Measurements from ENCODE around the gene IER3. TPM values are rescaled to one million over a fixed set of nuclear protein-coding genes. Genes with fewer than 3 reads are reported as not detected.
A peak's percentile ranks its signal among the peaks of the same experiment; 100 is the strongest.

The IER3 gene
- total and polyA plus RNA-seq, 2 of the 13 experiments (the other 11 are each of a cell fraction or from before 2014, with no cell fraction given): 51.1 to 131 TPM

- 0 out of 2 replicates have a peak, but pooled peaks have one; percentile 32 for TF ChIP-seq NRL (CRISPR knock-in tag; IDR thresholded peaks at IDR 0.05; ENCODE audit: borderline replicate concordance)
- TF ChIP-seq ZNF776 (CRISPR knock-in tag; IDR thresholded peaks at IDR 0.05): no peak
- TF ChIP-seq MAF1 (CRISPR knock-in tag; IDR thresholded peaks at IDR 0.05; ENCODE audit: borderline replicate concordance): no peak
- TF ChIP-seq SYNCRIP (IDR thresholded peaks at IDR 0.05; ENCODE audit: insufficient read depth, low read depth, low read length): no peak
- 0 out of 2 replicates have a peak, but pooled peaks have one; percentile 48 for TF ChIP-seq CHD4 (IDR thresholded peaks at IDR 0.05; ENCODE audit: borderline replicate concordance, low read length)
- no peak for TF ChIP-seq ZNF343 (CRISPR knock-in tag; IDR thresholded peaks at IDR 0.05)
- TF ChIP-seq SNAPC2 (CRISPR knock-in tag; IDR thresholded peaks at IDR 0.05): no peak; the same call in 1 of the 2 replicates
- TF ChIP-seq RFX1 (IDR thresholded peaks at IDR 0.05): no peak
- no peak; the same call in none of the 2 replicates for TF ChIP-seq FOXC1 (CRISPR knock-in tag; IDR thresholded peaks at IDR 0.05; ENCODE audit: borderline replicate concordance)
- TF ChIP-seq TMF1 (CRISPR knock-in tag; IDR thresholded peaks at IDR 0.05; ENCODE audit: low read depth): no peak
- TF ChIP-seq ZMAT3 (CRISPR knock-in tag; conservative IDR thresholded peaks at IDR 0.05): no peak; the same call in 1 of the 2 replicates
- 0 out of 2 replicates have a peak, but pooled peaks have one; percentile 10 for TF ChIP-seq GABPA (IDR thresholded peaks at IDR 0.05; ENCODE audit: low read depth, low read length)
- peak; percentile 31 for TF ChIP-seq GABPA (CRISPR knock-in tag; IDR thresholded peaks at IDR 0.05; ENCODE audit: low read depth)
- no peak for TF ChIP-seq ZNF569 (CRISPR knock-in tag; IDR thresholded peaks at IDR 0.05; ENCODE audit: borderline replicate concordance)
- peak; percentile 73 for TF ChIP-seq GZF1 (CRISPR knock-in tag; IDR thresholded peaks at IDR 0.05)
- no peak; the same call in 1 of the 2 replicates for TF ChIP-seq ZSCAN12 (CRISPR knock-in tag; IDR thresholded peaks at IDR 0.05)
- TF ChIP-seq CHD2 (IDR thresholded peaks at IDR 0.05; ENCODE audit: low read depth, low read length): peak; percentile 34; the same call in 1 of the 2 replicates
- TF ChIP-seq, protein P1, sequence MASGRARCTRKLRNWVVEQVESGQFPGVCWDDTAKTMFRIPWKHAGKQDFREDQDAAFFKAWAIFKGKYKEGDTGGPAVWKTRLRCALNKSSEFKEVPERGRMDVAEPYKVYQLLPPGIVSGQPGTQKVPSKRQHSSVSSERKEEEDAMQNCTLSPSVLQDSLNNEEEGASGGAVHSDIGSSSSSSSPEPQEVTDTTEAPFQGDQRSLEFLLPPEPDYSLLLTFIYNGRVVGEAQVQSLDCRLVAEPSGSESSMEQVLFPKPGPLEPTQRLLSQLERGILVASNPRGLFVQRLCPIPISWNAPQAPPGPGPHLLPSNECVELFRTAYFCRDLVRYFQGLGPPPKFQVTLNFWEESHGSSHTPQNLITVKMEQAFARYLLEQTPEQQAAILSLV (CRISPR knock-in tag; IDR thresholded peaks at IDR 0.05; ENCODE audit: borderline replicate concordance): no peak
- no peak for TF ChIP-seq ONECUT2 (CRISPR knock-in tag; IDR thresholded peaks at IDR 0.05)
- TF ChIP-seq CAMTA2 (CRISPR knock-in tag; IDR thresholded peaks at IDR 0.05; ENCODE audit: borderline replicate concordance): no peak
- TF ChIP-seq, protein P2, sequence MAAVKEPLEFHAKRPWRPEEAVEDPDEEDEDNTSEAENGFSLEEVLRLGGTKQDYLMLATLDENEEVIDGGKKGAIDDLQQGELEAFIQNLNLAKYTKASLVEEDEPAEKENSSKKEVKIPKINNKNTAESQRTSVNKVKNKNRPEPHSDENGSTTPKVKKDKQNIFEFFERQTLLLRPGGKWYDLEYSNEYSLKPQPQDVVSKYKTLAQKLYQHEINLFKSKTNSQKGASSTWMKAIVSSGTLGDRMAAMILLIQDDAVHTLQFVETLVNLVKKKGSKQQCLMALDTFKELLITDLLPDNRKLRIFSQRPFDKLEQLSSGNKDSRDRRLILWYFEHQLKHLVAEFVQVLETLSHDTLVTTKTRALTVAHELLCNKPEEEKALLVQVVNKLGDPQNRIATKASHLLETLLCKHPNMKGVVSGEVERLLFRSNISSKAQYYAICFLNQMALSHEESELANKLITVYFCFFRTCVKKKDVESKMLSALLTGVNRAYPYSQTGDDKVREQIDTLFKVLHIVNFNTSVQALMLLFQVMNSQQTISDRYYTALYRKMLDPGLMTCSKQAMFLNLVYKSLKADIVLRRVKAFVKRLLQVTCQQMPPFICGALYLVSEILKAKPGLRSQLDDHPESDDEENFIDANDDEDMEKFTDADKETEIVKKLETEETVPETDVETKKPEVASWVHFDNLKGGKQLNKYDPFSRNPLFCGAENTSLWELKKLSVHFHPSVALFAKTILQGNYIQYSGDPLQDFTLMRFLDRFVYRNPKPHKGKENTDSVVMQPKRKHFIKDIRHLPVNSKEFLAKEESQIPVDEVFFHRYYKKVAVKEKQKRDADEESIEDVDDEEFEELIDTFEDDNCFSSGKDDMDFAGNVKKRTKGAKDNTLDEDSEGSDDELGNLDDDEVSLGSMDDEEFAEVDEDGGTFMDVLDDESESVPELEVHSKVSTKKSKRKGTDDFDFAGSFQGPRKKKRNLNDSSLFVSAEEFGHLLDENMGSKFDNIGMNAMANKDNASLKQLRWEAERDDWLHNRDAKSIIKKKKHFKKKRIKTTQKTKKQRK (IDR thresholded peaks at IDR 0.05; ENCODE audit: low read length): no peak
- TF ChIP-seq, protein P3, sequence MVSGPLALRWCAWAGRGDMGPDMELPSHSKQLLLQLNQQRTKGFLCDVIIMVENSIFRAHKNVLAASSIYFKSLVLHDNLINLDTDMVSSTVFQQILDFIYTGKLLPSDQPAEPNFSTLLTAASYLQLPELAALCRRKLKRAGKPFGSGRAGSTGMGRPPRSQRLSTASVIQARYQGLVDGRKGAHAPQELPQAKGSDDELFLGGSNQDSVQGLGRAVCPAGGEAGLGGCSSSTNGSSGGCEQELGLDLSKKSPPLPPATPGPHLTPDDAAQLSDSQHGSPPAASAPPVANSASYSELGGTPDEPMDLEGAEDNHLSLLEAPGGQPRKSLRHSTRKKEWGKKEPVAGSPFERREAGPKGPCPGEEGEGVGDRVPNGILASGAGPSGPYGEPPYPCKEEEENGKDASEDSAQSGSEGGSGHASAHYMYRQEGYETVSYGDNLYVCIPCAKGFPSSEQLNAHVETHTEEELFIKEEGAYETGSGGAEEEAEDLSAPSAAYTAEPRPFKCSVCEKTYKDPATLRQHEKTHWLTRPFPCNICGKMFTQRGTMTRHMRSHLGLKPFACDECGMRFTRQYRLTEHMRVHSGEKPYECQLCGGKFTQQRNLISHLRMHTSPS (CRISPR knock-in tag; IDR thresholded peaks at IDR 0.05; ENCODE audit: low read depth): no peak; the same call in 1 of the 2 replicates
- TF ChIP-seq REL (CRISPR knock-in tag; conservative IDR thresholded peaks at IDR 0.05): 0 out of 2 replicates have a peak, but pooled peaks have one; percentile 52
Measured at GRCh38 chr6:30719791-30720737, 24.3 kb downstream of the IER3 start, which contains the start of gene TUBB (continued).
